GM03348 (cell line): ENCODE data around the gene ADAM19.

Source experiments
- DNase-seq: peaks from one replicate; pipeline ENCODE4 v3.0.0; 2012; ENCODE audit warnings: low spot score

ADAM19 gene

DNA sequence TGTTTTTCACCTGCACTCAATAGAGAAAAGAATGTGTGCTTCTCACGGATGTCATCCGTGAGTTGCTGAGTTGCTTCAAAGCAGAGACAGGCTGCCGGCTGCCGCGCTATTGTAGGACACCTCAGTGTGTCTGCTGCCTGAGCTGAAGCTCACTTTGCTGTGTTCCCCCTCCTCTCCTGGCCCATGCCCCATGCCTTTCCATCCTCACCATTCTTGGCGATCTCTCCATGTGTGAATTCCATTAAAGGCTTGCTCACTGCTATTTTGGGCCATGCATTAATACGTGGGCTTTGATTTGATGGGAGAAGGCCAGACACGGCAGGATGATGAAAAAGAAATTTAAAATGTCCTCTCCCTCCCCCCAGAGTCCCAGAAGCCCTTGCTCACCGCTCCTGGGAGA is 14.5 kb downstream of the ADAM19 start:
- no peak for DNase-seq

DNA sequence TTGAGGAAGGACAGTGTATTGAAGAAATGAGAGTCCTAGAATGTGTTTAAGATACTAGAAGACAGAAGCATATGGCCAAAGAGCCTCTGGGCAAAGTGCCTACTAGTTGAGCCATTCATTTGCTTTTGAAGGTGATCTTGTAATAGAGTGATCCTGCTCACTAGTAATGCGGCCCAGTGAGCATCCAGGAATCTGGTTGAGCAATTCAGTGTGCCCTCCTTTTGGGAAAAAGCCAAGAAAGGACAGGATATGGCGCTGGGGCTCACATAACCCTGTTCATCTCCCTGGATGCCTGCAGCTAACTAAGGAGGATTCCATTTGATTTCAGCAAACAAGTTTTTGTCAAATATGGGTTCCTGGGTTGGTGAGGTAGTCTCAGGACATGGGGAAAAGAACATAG is 16.3 kb downstream of the ADAM19 start:
- DNase-seq, result peak; percentile 60

DNA sequence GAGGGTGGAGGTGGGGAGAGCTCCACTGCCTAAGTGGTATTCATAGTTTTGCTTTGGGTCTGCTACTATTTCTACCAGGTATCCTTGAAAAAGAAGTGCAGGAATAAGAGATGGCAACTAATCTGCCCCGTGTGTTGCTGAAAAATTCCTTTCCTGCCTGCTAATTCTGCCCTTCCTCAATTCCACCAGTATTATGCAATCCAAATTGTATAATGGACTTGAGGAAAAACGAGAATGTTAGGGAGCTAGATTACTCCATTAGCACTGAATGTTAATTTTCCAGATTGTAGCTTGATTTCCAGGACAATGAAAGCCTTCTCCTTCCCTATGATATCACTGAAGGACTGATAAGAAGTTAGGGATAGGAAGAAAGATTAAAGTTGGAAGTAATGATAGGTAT is 16.9 kb downstream of the ADAM19 start:
- DNase-seq, result peak; percentile 37

DNA sequence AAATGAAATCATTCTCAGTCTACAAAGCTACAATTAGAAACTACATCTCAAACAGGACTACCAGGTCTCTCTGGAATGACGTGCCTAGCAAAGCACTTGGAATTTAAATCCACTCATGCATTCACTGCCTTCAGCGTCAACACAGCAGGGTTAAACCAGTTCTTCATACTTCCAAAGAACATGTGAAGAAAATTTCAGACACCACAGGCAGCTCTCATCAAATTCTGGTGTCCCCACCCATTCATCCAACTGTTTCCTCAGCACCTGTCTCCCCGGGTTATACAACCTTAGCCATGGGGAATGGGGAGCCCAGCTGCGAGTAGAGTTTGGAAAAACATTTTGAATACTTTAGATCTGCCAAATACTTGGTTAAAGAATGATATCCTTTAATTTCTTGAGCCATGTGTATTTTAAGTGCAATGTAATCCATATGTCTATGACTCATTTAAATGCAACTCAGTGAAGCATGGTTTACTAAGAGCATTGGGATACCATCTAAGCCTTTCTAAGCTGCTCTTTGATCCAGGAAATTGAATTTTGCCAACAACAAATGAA is 17.5 kb downstream of the ADAM19 start:
- DNase-seq, result peak; percentile 58

DNA sequence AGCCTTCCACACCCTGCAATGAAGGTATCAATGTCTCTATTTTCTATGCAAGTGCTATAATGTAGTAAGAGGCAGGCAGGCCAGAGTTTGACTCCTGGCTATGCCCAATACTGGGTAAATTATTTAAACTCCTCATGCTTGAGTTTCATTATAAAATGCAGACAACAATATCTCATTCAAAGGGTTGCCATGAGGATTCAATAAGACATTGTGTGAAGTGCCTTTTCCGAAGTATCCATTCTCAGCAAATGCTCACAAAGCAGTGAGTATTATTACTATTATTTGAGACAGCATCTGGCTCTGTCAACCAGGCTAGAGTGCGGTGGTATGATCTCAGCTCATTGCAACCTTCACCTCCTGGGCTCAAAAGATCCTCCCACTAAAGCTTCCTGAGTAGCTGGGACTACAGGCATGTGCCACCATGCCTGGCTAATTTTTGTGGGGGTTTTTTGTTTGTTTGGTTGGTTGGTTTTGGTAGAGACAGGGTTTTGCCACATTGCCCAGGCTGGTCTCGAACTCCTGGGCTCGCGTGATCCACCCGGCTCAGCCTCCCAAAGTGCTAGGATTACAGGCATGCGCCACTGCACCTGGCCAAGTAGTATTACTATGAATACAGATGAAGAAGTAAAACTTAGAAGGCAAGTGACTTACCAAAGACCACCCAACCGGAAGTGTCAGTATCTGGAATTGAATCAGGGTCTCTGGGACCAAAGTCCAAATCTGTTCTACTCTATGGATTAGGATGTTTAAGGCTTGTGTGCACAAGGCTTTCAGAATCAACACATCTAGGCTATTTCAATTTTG is 18.8 kb downstream of the ADAM19 start:
- no peak for DNase-seq

DNA sequence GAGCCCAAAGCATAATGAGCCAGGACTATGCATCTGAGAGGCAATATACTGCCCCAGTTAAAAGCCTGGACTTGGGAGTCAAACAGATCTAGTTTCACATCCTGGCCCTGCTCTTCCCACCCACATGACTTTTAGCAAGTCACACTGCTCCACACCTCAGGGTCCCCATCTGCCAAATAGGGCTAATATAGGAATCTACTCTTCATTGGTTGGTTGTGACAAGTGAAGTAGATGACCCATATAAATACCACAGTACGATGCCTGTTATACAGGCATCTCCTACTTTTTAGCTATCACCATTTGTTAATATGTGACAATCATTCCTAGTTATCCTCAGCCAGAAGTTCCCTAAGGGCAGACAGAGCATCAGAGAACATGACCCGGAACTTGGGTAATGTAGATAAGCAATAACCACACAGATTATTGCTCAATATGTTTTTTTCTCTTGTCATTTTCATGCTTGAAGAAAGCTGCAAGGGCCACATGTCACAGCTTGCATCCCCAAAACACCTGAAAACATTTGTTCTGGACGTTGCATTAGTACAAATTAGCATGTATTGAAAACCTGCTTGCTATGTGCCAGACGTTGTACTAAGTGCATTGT is 20.4 kb downstream of the ADAM19 start:
- no peak for DNase-seq

DNA sequence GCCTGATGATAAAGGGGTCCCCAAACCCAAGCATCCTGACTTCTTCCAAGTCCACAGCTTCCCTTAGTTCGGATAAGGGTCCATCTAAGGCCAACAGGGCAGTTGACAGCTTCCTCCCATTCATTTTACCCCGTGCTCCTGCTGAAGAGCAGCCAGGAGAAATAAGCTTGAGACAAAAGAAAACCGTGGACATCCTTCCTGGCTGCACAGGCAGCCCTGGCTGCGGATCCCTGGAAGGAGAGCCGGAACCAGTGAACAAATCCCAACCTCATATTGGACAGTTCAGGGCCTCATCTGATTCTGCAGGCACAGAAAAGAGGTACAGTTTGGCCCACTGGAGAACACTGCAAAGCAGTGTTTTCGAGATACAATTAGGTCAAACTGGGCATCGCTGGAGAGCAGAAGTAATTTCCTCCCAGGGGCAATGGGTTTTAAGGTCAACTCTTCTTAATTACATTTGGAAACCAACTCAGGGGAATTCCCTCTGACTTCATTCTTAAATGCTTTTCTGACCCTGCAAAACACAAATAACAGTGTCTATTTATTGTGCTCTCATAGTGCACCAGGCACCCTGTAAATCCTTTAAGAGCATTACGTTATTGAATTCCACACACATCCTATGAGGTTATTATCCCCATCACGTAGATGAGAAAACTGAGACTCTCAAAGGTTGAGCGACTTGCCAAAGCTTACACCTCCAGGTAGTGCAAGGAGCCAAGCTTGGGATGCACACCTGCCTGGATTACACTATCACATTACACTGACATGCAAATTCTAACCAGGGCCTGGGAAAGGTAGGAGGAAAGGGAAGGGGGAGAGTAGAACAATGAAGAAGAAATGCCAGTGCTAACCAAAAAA is 21.2 kb downstream of the ADAM19 start:
- DNase-seq, result no peak

DNA sequence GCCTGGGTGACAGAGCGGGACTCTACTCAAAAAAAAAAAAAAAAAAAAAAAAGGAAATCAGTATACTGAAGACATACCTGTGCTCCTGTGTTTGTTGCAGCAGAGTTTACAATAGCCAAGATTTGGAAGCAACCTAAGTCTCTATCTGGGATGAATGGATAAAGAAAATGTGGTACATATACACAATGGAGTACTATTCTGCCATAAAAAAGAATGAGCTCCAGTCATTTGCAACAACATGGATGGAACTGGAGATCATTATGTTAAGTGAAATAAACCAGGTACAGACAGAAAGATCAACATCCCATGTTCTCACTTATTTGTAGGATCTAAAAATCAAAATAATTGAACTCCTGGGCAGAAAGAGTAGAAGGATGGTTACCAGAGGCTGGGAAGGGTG is 22.9 kb downstream of the ADAM19 start:
- DNase-seq, result no peak

DNA sequence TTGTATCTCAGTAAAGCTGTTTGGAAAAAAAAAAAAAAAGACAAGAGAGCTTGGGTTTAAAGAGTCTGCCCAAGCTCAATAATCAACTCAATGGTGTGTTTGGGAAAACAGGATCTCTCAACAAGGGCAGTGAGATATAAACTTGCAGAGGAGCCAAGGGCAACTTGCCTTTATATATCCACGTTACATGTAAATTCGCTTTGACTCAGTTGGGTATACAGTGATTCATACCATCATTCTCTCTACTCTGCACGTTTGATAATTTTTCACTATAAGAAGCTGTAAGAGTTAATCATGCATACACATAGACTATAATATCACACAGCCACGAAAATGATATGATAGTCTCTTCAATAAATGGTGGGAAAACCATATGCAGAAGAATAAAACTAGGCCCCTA is 24.9 kb downstream of the ADAM19 start:
- no peak for DNase-seq

DNA sequence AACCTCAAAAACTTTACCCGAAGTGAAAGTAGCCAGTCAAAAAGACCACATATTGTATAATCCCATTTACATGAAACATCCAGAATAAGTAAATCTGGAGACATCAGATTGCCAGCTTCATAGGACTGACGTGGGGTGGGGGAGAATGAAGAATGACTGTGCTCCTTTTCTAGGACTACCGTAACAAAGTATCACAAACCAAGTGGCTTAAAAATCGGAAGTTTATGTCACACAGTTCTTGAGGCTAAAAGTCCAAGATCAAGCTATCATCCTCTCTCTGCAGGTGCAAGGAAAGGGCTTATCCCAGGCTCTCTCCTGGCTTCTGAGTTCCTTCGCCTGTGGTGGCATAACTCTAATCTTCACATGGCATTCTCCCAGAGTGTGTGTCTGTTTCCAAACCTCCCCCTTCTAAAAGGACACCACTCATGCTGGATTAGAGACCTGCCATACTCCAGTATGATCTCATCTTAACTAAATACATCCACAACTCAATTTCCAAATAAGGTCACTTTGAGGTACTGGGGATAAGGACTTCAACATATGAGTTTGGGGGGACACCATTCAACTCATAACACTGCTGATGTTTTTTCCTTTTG is 25.5 kb downstream of the ADAM19 start:
- DNase-seq, result no peak

DNA sequence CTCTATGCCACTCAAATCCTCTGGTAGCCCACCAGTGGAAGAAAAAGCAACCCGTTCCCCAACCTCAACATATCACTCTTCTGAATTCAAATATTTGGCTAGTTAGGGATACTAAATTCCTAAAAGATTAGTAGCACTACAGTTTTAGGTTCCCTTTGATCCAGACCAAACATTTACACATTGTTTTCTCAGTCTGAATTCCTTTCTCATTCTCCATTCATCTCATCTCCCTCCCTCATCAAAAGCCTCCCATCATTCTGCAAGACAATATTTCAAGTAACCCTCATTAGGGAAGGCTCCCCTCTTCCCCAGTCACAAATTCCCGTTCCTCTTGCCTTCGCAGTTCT is 26.3 kb downstream of the ADAM19 start:
- peak; percentile 61 for DNase-seq

DNA sequence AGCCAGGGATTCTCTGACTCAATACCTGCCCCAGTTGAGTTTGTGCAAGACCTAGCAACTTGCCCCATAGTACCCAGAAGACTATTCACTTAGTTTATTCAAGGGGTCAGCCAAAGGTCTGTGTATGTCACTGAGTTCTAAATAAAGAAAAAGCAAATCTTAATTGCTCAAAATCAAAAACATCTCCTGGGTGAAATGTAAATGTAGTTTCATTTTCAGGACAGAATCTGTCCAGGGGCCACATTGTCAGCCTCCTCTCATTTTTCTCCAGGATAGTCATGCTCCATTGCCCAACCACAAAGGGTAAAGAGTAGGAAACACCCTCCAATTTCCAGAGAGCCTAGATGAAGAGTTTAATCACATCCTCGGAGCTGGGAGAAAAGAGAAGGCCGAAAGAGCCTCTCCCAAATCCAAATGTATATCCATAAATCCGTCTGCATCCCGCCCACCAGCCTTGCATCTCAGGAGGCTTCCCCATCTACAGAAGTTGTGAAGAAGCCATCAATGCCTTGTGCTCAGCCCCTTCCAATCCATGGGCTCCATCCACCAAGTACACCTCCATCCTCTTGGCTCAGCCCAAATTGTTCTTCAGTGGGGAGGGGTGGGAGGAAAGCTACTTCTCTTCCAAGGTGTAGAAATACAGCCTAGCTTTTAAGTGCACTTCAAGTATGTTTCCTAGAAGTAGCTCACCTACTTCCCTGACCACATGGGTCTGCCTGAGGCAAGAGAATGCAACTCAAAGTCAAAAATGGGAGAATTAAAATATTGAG is 26.9 kb downstream of the ADAM19 start:
- DNase-seq, result peak; percentile 80

DNA sequence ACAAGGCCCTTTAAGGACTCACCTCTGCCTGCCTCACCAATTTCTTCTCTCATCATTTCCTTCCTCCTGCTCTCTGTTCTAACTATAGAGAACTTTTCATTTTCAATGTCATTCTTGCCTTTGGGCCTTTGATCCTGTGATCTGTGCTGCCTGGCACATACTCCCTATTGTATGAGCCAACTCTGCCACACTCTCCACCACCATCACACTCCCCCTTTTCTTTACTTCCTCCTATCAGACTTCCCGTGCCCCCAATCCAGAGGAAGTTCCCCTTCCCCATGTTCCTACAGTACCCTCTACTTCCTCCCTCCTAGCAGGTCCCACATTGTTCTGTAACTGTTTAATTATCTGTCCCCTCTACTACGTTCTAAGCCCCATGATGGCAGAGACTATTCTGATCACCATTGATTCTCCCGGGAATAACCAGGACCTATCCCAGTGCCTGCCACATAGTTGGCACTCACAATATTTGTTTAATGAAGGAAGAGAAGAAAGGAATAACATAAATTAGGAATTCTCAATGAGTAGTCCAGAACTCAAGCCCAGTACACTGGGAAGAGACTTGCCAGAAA is 27.5 kb downstream of the ADAM19 start:
- DNase-seq, result no peak

DNA sequence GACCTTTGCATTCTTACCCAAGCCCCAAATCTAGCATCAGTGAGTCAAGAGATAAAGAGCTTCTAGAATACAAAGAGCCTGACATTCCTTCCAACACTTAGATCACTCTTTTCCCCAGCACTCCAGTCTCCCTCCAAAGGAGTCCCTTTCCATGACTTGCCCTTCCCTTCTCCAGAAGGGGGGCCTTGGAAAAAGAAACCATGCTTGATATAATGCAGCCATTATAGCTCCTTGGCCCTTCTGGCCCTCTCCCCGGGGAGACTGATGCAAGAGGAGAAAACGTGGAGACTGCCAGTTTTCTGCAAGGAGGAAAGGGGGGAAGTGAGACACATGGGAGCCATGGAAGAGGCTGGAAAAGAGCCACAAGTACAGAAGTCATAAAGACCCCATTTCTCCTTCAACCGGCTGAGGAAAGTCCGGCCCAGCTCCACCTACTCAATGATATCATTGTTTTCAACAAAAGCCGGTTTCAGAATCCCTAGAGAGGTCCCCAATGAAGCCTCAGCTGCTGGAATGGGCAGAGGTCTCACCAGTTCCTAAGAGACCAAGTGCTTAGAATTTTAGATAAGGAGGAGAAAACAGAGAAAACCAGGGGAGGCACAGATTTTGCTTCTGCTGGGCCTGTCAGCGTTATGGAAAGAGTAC is 29.0 kb downstream of the ADAM19 start:
- peak; percentile 27 for DNase-seq

DNA sequence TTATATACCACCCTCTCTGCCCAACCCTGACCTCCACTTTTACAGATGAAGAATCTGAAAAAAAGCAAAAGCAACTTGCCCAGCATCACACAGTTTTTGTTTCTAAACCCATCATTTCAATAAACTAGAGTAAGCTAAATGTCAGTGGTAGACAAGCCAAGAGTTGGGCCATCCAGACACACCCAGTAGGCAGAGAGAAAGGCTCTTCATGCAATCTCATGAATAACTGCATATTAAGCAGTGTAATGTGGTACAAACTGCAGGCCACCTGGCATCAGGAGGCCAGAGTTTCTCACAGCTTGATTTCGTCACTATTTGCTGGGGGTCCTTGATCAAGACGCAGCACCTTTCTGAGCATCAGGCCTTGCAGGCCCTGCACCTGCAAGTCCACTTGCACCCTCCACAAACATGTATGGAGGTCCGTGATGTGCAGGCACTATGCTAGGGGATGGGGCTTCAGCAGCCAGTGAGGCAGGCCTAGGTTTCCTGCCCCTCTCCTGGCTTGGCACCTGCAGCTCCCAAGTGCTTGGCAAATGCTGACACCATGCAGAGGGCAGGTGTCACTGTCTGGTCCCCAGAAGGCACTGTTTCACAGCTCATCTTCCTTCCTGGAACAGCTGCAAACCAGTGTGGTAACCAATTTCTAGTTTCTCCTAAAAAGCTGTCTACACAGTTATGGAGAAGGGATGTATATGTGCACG is 29.8 kb downstream of the ADAM19 start:
- DNase-seq, result no peak

DNA sequence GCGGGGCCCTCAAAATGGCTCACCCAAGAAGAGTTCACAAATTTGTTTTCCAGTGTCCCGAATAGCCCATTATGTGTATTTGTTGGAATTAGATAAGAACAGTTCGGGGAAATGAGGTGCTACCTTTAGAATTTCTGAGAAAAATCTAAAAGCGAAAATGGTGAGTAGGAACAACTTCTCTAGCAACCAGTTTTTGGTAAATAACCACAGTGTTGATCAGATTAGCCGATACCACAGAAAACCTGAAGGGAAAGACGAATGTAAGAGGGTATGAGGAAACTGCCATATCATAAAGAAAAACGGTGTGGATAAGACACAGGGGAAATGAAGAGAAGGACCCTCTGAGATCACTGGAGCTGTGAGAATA is 31.0 kb downstream of the ADAM19 start:
- DNase-seq, result no peak

DNA sequence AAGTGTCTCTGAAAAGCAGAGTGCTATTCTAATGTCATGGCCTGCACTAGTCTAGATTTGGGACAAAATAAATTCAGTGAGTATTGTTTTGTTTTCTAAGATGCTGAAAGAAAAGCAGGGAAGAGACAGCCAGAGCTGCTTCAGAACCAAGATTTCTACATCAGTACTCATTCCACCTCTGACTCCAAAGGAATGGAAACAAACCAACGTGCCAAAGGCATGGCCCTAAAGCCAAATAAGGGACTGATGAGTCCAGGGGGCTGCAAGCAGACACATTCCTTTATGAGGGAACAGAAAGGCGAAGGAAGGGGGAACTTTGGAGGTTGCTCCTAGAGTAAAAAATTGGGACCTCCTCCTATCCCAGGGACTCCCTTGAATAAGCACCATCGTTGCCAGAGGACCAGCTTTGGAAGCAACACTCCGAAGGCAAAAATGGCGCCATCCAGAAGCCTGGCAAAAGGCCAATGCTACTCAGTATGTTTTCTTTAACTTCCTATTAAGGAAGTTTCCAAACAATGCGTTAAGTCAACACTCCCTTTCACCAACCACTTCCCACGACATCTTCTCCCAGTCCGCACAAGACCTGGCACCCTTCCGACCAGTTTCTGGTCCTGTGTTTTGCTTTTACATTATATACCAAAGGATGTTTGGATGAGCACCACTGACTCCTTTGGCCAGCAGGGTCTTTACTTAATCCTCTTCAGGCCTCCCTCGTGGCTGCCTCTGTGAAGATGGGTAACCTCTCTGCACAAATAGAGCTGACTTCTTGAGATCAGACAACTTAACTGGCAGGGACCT is 31.6 kb downstream of the ADAM19 start:
- DNase-seq, result peak; percentile 51

DNA sequence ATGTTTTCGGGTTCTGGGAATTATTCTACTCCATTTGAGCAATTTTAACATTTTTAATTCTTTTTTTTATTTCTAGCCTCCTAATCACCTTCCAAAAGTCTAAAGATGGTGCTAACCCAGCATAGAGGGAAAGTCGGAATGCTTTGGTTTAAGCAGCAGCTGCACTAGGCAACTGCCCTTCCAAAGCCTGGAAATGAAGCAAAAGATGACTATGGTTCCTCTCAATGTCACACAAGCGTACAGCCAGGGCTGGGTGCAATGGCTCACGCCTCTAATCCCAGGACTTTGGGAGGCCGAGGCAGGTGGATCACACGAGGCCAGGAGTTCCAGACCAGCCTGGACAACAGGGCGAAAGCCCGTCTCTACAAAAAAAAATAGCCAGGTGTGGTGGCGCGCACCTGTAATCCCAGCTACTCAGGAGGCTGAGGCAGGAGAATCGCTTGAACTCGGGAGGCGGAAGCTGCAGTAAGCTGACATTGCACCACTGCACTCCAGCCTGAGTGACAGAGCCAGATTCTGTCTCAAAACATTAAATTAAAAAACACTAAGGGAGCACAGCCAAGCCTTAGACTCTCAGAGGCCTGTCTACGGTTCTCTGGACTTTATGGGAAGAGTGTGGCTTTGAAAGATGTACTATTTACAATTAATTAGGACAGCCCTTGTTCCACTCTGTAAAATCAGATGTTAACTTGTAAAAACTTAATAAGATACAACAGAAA is 33.1 kb downstream of the ADAM19 start:
- no peak for DNase-seq
